Measurements from ENCODE around the gene VCP.

Gene VCP

DNA sequence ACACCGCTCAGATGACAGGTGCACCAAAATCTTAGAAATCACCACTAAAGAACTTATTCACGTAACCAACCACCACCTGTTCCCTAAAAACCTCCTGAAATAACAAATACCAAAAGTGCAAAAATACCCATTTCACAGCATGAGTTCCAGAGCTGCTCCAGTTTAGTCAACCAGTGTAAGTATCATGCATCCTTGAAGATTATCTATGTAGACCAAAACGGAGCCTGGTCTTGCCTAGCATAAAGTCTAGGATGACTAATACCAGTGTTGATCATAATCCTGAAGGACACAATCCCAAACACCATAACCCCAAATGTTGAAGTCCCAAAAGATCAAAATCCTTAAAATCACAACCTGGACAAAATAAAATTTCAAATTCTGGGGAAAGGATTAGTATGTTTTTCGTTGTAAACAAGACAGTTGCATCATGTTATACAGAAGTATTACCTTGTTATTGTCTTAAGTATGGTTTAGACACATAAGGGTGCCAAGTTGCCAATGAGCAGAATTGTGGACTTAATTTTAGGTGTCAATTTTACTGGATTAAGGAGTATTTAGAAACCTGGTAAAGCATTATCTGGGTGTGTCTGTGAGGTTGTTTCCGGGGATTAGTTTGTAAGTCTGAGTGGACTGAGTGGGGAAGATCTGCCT lies 18.1 kb downstream of the VCP start:
- H3K4me3 ChIP-seq (ENCODE audit: control insufficient read depth, low read depth, low read length) = no peak overlapping the region
- TF ChIP-seq CTCF (conservative IDR thresholded peaks at IDR 0.05; ENCODE audit: control insufficient read depth, insufficient read depth, low read depth, low read length) = no peak
- no peak for DNase-seq (ENCODE audit: low read depth)

DNA sequence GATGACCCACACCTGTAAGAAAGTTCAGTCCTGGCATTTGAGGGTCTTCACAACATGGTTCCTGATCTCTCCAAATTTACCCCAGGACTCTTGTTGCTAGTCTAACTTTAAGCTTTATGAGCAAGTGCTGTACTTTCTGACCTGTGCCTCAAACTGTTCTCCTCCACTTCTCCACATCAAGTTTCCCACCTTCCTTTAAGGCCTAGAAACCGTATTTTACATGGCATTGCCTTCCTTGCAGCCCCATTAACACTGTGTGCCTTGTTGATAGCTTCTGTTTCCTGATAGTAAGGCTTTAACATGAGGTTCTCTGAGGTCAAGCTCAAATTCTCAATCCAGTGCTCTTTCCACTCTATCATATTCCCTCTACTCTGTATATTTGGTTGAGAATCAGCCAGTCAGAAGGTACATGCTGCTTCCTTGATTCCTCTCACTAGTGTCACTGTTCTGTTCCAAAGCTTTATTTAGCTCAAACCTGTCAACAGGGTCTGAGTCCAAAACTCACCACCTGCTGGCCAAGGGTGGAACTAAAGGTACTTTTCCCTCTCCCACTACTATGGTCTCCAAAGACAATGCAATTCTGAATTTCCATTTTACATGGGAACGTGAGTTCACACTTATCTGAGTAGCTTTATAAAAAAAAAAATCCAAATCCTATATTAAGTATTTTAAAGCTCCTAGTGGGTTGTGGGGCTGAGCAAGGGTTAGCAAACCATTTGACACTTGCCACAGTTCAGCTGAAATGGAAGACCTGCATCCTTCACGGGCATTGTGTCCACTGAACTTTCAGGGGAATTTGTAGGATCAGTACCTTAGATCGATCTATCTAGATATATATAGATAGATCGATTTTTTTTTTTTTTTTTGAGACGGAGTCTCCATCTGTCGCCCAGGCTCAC lies 21.1 kb downstream of the VCP start:
- TF ChIP-seq CTCF (conservative IDR thresholded peaks at IDR 0.05; ENCODE audit: control insufficient read depth, insufficient read depth, low read depth, low read length) = peak; percentile 75
- peak; percentile 63 for DNase-seq (ENCODE audit: low read depth)
- no peak overlapping the region for H3K4me3 ChIP-seq (ENCODE audit: control insufficient read depth, low read depth, low read length)

DNA sequence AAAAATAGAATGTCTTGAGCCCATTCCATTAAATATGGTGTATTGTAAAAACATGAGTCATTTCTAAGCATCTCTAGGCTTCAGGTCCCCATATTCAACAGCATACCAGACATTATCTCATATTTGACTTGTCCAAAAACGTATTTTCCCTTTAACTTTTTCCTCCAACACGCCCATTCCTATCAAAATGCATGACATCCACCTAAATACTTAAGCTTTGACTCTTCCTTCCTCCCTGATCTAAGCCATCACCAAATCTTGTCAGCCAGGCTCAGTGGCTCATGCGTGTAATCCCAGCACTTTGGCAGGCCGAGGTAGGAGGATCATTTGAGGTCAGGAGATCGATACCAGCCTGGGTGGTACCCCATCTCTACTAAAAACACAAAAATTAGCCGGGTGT lies 23.9 kb downstream of the VCP start:
- H3K4me3 ChIP-seq (ENCODE audit: control insufficient read depth, low read depth, low read length) = no peak overlapping the region
- no peak for TF ChIP-seq CTCF (conservative IDR thresholded peaks at IDR 0.05; ENCODE audit: control insufficient read depth, insufficient read depth, low read depth, low read length)
- DNase-seq (ENCODE audit: low read depth) = no peak

- no peak for TF ChIP-seq CTCF (conservative IDR thresholded peaks at IDR 0.05; ENCODE audit: control insufficient read depth, insufficient read depth, low read depth, low read length)
- no peak for DNase-seq (ENCODE audit: low read depth)
Observed at GRCh38 chr9:35044071-35044470, 28.4 kb downstream of the VCP start.

GRCh38 chr9:35042891-35043545 lies 29.4 kb downstream of the VCP start:
- no peak overlapping the region for H3K4me3 ChIP-seq (ENCODE audit: control insufficient read depth, low read depth, low read length)
- no peak for DNase-seq (ENCODE audit: low read depth)
- TF ChIP-seq CTCF (conservative IDR thresholded peaks at IDR 0.05; ENCODE audit: control insufficient read depth, insufficient read depth, low read depth, low read length) = no peak

More at GRCh38 chr9:35044071-35044470, 28.4 kb downstream of the VCP start:
- H3K4me3 ChIP-seq (ENCODE audit: control insufficient read depth, low read depth, low read length) = no peak overlapping the region

- TF ChIP-seq CTCF (conservative IDR thresholded peaks at IDR 0.05; ENCODE audit: control insufficient read depth, insufficient read depth, low read depth, low read length) = no peak
- no peak overlapping the region for H3K4me3 ChIP-seq (ENCODE audit: control insufficient read depth, low read depth, low read length)
- DNase-seq (ENCODE audit: low read depth) = peak; percentile 60
Observed at GRCh38 chr9:35042081-35042604, 30.3 kb downstream of the VCP start.

Measured in fibroblast of mammary gland (primary cell).